GM19438 (cell line): Measurements from ENCODE around the gene STMN1.
"Not testable (repeated sequence)": the region's sequence is repeated elsewhere in the genome, so short reads cannot be mapped to it uniquely, and the experiment has no call there.

Experiments
- ATAC-seq: cut with Tn5 transposase; IDR thresholded peaks from one replicate; pipeline ENCODE4 v1.9.1; 2021; ENCODE audit warnings: low read depth; ENCODE audit not compliant: unreplicated experiment

Gene STMN1

DNA sequence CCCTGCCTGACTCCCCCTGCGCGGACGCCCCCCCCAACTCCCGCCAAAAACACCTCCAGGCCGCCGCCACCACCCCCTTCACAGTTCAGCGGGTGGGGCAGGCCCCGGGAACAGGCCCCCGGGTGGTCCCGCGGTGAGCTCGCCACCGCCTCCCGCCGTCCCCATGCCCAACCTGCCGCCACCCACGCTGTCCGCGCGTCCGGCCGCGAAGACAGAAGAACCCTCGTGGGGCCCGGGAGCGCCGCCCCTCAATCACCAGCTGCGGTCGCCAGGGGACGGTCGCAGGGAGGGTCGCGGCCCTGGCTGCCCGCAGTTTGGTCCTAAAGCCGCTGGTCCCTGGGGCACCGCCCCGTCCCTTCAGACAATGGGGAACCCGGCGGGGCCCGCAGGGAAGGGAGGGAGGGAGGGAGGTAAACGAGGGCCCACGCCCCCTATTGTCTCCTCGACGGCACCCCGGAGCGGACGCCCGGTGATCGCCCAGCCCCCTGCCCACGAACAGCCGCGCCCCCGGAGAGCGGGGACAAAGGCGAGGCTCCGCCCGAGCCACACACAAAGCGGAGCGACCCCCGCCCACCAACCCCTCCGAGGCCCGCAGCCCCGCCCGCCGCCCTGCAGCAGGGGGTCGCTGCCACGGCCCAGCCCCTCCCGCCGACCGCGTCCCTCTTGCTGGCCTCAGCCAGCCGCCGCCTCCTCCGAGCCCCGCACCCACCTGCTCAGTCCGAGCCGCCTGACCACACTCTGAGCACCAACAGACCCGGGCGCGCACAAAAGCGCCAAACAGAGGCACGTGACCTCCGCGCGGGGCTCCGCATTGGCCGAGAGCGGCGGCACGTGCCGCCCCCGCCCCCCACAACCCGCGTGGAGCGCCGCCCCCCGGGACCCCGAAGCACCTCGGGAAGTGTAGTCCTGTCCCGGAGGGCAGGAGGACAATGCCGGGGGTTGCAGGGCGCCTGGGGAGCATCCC, at the start of gene STMN1:
Gene STMN1, minus strand, starts transcription at position 740 of the 964 bp plus-strand sequence. CDS start 1,743 bp downstream, outside the sequence.
- ATAC-seq = peak; percentile 63

DNA sequence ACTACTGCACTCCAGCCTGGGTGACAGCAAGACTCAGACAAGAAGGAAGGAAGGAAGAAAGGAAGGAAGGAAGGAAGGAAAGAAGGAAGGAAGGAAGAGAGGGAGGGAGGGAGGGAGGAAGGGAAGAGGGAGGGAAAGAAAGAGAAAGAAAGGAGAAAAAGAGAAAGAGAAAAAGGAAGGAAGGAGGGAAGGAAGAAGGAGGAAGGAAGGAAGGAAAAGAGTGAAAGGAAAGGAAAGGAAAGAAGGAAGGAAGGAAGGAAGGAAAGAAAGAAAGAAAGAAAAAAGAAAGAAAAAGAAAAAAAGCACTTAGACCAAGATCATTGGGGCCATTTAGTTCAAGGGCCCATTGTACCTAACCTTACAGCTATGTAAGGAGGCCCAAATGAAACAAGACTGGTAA, 49.3 kb upstream of the STMN1 start:
- ATAC-seq = no peak

DNA sequence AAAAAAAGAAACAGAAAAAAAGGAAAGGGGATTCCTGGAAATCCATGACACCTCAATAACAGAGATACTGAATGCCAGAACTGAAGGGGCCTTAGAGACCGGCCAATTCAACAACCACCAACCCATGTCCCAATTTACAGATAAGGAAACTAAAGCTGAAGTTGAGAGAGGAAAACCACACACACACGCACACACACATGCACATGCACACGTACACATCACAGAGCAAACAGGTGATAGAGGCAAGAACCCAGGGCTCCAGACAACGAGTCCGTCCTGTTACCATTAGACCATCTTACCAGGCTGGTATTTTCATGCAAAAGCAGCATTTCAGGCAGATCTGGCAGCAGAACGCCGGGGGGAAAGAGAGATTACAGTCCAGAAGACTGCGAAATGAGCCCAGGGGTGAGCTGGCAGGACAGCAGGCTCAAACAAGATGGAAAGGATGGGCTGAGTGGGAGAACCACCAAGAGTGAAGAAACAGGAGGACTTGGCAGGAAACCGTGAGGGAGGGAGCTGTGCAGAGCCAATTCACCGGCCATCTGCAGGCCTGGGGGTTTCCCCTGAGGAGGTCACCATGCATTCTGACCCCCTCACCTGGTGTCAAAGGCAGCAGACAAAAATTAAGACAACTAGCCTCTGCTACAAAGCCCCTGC, 48.2 kb upstream of the STMN1 start:
- no peak for ATAC-seq

DNA sequence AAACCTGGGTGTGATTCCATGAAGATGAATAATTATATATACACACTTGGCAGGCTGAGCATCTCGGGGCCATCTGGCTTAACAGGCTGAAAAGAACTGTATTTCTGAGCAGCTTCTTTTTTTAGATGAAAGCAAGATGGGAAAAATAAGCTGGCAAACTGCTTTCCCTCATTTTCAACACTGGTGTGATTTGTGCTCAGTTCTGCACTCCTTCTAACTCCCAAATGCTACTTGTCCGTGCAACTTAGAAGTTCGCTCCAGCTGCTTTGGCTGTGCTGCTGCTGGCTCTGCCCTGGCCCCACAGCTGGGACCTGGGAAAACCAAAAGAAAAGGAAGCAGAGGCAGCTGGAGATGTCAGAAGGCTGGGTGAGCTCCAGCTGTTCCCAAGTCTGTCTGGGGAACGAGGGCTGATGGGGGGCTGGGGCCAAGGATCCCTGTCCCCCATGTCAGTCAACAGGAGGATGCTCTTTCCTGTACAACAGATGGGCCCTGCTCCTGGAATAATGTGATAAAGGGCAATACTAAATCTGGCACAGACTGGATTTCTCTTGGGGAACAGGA, 46.7 kb upstream of the STMN1 start:
- ATAC-seq = no peak

DNA sequence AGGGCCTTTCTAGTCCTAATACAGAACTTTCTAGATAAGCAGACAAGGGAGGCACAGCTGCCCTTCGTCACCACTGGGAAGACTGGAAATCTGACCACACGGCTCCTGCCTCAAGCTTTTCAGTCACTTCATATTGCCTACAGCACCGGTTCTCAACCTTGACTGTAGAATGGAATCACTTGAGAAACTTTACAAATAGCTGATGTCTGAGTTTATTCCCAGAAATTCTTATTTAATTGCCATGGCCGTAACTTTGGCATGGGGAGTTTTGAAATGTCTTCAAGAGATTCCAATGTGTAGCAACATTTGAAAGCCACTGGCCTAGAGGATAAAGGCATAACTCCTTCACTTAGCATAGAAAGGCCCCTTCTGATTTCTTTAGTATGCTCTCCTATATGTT, 42.4 kb upstream of the STMN1 start:
- ATAC-seq = no peak

DNA sequence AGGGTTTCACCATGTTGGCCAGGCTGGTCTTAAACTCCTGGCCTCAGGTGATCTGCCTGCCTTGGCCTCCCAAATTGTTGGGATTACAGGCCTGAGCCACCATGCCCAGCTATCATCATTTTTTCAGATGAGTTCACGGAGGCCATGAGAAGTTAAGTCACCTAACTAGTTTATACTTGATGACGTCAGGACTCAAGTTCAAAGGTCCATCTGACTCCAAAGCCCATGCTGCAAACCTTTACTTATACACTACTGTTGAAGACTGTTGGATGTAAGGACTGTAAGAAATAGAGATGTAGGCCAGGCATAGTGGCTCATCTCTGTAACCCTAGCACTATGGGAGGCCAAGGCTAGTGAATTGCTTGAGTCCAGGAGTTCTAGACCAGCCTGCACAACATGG, 40.8 kb upstream of the STMN1 start:
- ATAC-seq = no peak

DNA sequence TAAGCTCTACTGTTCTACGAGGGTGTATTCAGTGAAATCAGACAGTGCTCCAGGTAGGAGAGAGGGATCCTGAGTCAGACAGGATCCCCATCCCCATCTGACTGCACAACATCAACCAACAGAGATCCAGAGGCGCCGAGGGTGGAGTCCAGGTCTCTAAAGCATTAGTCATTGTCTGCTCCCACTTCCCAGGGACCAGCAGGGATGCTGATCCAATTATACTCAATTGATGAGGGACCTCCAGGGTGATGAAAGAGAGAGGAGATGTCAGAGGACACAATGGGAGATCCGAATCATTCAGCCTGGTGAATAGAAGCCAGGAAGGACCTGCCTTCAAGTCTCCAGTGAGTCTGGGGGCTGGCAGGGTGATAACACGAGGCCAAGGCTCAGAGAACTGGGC, 39.5 kb upstream of the STMN1 start:
- ATAC-seq = no peak

DNA sequence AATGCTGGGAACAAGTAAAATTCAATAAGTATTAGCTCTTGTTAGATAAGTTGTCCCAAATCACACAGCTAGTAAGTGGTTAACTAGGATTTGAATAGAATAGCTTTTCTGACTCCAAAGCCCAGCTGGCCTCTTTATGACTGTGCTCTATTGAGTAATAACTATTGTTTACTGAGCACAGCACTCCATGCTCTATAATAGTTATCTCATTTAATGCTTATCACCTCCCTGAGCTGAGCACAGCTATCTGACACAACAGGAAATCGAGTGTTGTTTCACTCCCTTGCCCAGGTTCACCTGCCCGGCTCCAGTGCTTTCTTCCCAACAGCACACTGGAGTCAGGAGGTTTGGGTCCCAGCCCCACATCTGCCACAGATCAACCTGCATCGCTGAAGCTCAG, 38.8 kb upstream of the STMN1 start:
- no peak for ATAC-seq

DNA sequence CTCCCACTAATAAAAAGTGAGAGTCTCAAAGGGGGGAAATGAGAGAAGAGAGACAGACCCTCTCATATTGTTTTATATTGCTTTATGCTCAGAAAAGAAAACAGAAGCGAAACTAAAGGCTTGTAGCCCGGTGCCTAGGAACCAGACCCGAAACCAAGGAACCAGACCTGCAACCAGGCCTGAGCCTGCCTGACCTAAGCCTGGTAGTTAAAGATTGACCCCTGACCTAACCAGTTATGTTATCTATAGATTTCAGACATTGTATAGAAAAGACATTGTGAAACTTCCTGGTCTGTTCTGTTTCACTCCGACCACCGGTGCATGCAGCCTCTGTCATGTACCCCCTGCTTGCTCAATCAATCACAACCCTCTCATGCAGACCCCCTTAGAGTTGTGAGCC, 37.3 kb upstream of the STMN1 start:
- not testable (repeated sequence) for ATAC-seq

DNA sequence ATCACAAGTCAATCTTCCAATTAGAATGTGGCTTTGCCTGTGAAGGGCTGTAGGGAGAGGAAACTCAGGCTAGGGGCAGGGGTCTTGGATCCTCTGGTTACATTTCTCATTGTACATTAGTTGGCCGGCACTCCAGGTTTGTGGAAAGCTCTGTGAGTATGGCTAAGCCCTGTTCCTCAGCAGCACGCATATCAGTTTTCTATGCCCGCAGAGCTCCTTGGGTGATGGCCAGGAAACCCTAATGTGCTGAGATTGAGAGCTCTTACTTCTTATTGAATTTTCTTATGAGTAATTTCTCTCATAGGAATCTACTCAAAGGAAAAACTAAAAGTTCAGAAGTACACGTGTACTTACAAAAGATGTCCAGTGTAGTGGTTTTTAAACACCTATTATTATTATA, 30.7 kb upstream of the STMN1 start:
- ATAC-seq = no peak

DNA sequence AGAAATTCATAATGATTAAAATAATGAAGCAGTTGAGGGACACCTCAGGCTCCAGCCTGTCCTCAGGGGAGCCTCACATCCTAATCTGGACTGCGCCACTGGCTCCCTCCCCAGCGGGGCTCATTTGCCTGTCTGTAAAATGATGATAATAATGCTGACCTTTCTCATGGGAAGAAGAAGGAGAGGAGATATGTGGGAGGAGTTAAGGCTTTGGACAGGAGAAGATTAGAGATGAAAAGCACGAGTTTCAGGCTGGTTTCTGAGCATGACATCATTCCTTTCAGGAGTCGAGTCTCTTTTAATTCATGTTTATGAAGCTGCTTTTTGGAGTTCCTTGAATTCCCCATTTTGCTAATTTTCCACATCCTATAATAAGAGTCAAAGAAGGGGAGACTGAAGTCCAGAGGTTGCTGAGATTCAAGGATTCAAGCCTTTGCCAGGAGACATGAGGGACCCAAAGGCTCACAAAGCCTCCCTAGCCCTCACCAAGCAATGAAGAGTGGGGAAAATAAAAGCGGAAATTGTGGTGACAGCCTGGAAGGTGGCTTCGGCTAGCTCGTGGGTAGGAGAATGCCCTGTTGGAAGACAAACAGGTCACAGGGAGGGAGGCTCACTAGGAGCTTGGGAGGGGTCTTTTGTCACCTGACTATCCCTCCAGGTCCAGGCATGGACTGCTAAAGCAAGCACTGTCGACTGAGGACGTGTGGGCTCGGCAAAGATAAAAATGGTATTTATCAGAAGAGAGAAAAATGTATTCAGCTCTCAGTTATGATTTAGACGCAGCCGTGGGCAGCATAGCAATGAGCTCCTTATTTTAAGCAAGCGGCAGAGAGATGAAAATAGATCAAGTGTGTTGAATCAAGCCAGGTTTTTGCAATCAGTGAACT, 27.5 kb upstream of the STMN1 start:
- no peak for ATAC-seq

DNA sequence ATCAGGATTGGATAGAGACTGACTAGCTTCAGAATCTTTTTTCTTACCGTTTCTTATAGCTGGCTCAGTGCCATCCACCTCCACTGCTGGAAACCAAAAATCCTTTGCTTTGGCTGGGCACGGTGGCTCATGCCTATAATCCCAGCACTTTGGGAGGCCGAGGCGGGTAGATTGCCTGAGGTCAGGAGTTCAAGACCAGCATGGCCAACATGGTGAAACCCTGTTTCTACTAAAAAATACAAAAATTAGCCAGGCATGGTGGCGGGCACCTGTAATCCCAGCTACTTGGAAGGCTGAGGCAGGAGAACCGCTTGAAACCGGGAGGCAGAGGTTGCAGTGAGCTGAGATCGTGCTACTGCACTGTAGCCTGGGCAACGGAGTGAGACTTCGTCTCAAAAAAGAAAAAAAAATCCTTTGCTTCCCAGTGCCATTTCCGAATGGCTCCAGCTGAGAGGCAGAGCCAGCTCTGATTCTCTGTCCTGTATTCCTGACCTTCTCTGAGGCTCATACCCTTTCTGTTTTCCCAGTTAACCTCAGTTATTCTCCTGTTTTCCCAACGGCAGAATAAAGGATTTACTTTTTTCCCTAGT, 26.7 kb upstream of the STMN1 start:
- not testable (repeated sequence) for ATAC-seq

DNA sequence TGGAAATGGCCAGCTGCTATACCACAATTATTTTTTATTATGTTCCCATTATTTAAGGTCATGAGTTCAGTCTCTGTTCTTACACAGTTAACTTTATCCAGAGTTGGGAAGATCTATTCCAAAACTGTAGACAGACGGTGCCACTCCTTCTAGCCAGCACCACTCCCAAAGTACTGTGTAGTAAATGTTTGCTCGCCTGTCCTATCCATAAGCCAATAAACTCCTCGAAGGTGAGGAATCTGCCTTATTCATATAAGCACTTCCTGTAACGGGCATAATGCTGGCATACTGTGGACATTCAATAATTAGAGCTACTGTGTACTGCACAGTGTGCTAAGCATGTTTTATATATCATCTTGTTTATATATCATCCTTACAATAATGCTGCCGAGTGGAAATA, 26.1 kb upstream of the STMN1 start:
- ATAC-seq = no peak

DNA sequence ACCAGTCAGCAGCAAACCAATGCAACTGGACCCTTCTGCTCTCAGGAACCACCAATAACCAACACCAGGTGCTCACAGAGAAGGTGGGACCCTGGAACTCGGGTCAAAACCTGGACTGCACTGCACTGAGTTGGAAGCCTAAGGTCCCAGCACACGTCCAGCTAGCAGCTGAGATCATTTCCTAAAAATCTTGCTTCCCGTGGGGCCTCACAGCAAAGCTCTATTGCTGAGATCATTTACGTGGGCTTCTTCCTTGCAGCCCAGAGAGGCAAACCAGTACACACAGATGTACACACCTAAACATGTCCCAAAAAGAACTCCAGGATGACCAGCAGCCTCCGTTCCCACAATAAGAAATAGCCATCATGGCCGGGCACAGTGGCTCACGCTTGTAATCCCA, 22.8 kb upstream of the STMN1 start:
- ATAC-seq = no peak

DNA sequence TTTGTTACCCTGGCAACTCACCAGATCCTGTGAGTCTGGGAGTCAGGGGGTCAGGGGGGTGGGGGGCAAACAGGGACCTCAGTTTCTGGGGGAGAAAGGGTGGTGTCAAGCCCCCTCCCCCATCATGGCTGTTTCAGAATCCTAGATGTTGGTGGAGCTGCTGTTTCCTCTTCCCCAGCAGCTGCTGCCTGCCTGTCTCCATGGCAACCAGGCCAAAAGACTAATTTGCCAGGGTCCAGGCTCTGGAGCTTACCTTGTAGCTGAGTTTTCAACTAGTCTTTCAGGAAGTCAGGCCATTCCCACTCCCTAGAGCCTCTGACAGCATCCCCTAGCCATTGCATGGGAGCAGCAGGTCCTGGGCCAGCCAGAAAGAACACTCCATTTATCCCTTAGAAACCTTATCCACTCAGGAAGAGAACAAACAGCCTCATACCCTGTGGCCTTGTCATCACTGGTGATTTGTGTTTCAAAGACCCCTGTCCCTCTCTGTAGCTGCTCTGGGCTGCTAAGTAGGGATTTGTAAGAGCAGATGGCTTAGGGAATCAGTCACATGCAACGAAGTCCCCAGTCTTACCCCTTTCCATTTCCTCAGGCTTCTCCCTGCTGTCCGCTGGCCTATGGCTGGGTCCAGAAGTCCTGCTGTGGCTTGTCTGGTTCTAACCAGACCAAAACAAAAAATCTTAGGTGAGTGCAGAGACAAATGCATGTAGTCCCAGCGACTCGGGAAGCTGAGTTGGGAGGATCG, 21.5 kb upstream of the STMN1 start:
- no peak for ATAC-seq

DNA sequence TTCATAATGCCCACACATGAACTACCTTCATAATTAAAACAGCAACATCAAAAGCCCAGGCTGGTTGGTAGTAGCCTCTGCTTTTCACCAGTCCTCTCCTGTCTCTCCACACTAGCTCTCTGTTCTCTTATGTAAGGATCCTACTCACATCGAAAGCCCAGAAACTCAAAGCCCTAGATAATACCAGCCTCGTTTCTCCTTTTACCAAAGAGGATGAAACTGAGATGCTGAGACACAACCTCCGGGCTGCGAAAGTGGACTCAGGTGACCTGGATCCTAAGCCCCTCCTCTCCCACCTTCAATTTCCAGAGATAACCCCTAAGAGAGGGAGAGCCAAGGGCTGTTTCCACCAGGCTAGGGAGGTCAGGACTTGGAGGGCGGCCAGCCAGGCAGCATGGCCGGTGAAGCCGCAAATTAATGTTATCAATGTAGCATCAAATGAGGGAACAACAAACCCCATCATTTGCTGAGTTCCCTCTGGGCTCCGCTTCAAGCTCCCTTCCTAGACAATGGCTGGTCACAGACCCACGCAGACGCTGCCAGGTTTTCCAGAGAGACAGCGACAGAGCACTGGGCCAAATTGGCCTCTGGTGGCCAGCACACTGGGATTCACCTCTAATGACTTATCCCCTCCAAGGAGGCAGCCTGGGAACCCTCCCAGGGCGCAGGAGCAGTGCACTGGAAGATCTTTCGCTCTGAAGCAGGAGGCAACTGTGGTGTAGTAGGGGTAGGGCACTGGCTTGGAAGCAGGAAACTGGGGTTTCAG, 20.7 kb upstream of the STMN1 start:
- ATAC-seq = no peak

DNA sequence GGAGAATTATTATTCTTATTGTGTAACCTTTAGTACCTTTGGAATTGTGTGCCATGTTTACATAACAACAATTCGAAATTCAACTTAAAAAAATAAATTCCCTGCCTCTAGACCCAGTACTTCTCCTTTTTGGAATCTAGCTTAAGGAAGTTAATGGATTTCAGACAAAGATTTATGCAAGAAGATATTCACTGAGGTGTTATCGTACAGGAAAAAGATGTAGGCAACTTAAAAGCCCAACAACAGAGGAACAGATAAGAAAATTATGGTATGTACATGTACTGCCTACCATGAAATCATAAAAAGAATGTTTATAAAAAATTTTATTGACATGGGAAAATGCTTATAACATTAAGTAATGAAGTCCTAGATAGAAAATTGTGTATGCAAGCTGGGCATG, 18.2 kb upstream of the STMN1 start:
- no peak for ATAC-seq

DNA sequence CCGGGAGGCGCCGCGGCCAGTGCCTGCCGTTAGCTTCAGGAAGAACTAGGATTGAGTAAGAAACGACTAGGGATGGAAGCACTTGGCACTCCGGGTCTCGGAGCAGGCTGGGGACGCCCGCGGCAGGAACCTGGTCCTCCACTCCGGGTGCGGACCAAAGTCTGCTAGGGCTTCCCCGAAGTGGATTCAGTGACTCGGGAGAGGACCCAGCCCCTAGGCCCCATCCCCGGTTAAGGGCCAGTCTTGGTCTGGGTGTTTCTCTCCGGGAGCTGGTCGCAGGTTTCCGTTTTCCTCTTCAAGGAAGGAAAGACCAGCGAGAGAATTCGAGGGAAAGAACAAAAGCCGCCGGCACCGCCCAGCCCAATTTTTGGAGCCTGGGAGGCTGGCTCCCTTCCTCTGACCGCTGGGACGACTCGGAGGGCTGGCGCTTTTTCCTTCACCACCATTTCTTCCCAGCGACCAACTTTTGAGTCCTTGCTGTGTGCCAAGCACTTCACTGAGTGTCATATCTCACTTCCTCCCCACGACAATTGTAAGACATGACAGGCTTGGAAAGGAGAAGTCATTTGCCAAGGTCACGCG, 16.8 kb upstream of the STMN1 start:
- ATAC-seq = no peak
